HEK293 (cell line): ENCODE data around the gene B3GAT1.

ENCODE experiments used
- CTCF ChIA-PET: fragments of 350-600 bp; formaldehyde crosslinking; extraction: SDS; loops from one replicate; lab custom pipeline; 2021; ENCODE audit warnings: antibody characterized with exemption; lab: Yijun Ruan, JAX
- POLR2A ChIA-PET: fragments of 300-600 bp; formaldehyde crosslinking; extraction: SDS; loops from one replicate; lab custom pipeline; 2020; ENCODE audit warnings: antibody characterized with exemption, inconsistent platforms; lab: Yijun Ruan, JAX
- H3K27ac ChIP-seq: fragments of 200-500 bp; sonication (Bioruptor generic); 2 replicates; pipeline ENCODE4 v1.5.1; 2014; ENCODE audit warnings: low read depth, low read length, control low read depth, inconsistent platforms; ENCODE audit errors: extremely low read depth
- H3K36me3 ChIP-seq, 2 experiments: fragments of 200-500 bp in 1 of 2; sonication (Bioruptor generic) in 1 of 2; 1 replicate in 1 of 2; 2 replicates in 1 of 2; pipeline ENCODE4 v1.5.1; 2014 to 2017; ENCODE audit warnings: inconsistent platforms in 2 of 2, low read length in 2 of 2; ENCODE audit not compliant: control insufficient read depth in 2 of 2, insufficient read depth in 1 of 2
- H3K4me1 ChIP-seq: fragments of 200-500 bp; sonication (Bioruptor generic); 2 replicates; pipeline ENCODE4 v1.5.1; 2014; ENCODE audit warnings: mild to moderate bottlenecking, low read length, inconsistent platforms; ENCODE audit not compliant: control insufficient read depth, insufficient read depth
- H3K4me3 ChIP-seq: 2 replicates; pipeline ENCODE4 v1.5.1; 2011; ENCODE audit warnings: low read depth, mild to moderate bottlenecking, control low read depth, low read length, moderate library complexity
- H3K9me3 ChIP-seq: fragments of 200-500 bp; sonication (Bioruptor generic); 2 replicates; pipeline ENCODE4 v1.5.1; 2014; ENCODE audit warnings: low read depth, low read length, inconsistent platforms; ENCODE audit not compliant: control insufficient read depth, insufficient read depth
- GLIS1 ChIP-seq: fragments of 450-650 bp; formaldehyde crosslinking; IDR thresholded peaks from 2 replicates; pipeline ENCODE4 v1.5.1; 2016; ENCODE audit warnings: missing biosample characterization, missing genetic modification characterization
- GLIS2 ChIP-seq: fragments of 450-650 bp; formaldehyde crosslinking; IDR thresholded peaks from 2 replicates; pipeline ENCODE4 v1.5.1; 2016; ENCODE audit warnings: missing biosample characterization, missing genetic modification characterization
- KLF7 ChIP-seq: fragments of 450-650 bp; formaldehyde crosslinking; IDR thresholded peaks from 2 replicates; pipeline ENCODE4 v1.5.1; 2016; ENCODE audit warnings: missing biosample characterization, missing genetic modification characterization, borderline replicate concordance
- MEIS1 ChIP-seq: sonication (generic); formaldehyde crosslinking; IDR thresholded peaks from 2 replicates; pipeline ENCODE4 v1.8.1; 2022; ENCODE audit warnings: missing genetic modification reagents, mild to moderate bottlenecking, borderline replicate concordance
- OVOL3 ChIP-seq: fragments of 450-650 bp; formaldehyde crosslinking; IDR thresholded peaks from 2 replicates; pipeline ENCODE4 v1.5.1; 2016; ENCODE audit warnings: missing biosample characterization, missing genetic modification characterization
- SP3 ChIP-seq: fragments of 450-650 bp; formaldehyde crosslinking; IDR thresholded peaks from 2 replicates; pipeline ENCODE4 v1.5.1; 2016; ENCODE audit warnings: missing biosample characterization, missing genetic modification characterization
- ZBTB1 ChIP-seq: fragments of 450-650 bp; formaldehyde crosslinking; IDR thresholded peaks from 2 replicates; pipeline ENCODE4 v1.5.1; 2016; ENCODE audit warnings: missing biosample characterization, missing genetic modification characterization
- ZBTB20 ChIP-seq: fragments of 450-650 bp; formaldehyde crosslinking; IDR thresholded peaks from 2 replicates; pipeline ENCODE4 v1.5.1; 2016; ENCODE audit warnings: missing biosample characterization, missing genetic modification characterization
- ZBTB8A ChIP-seq: fragments of 450-650 bp; formaldehyde crosslinking; IDR thresholded peaks from 2 replicates; pipeline ENCODE4 v1.5.1; 2016; ENCODE audit warnings: missing biosample characterization, missing genetic modification characterization
- ZNF155 ChIP-seq: fragments of 450-650 bp; formaldehyde crosslinking; IDR thresholded peaks from 2 replicates; pipeline ENCODE4 v1.5.1; 2016; ENCODE audit warnings: missing biosample characterization, missing genetic modification characterization
- ZNF16 ChIP-seq: fragments of 450-650 bp; formaldehyde crosslinking; IDR thresholded peaks from 2 replicates; pipeline ENCODE4 v1.5.1; 2016; ENCODE audit warnings: low read depth, missing biosample characterization, missing genetic modification characterization
- ZNF175 ChIP-seq: fragments of 450-650 bp; formaldehyde crosslinking; IDR thresholded peaks from 2 replicates; pipeline ENCODE4 v1.5.1; 2016; ENCODE audit warnings: missing biosample characterization, missing genetic modification characterization
- ZNF184 ChIP-seq: fragments of 450-650 bp; IDR thresholded peaks from 2 replicates; pipeline ENCODE4 v1.5.1; 2018; ENCODE audit warnings: missing biosample characterization, mild to moderate bottlenecking, missing genetic modification characterization
- ZNF202 ChIP-seq: fragments of 450-650 bp; formaldehyde crosslinking; IDR thresholded peaks from 2 replicates; pipeline ENCODE4 v1.5.1; 2016; ENCODE audit warnings: missing biosample characterization, missing genetic modification characterization, borderline replicate concordance
- ZNF248 ChIP-seq: fragments of 450-650 bp; formaldehyde crosslinking; IDR thresholded peaks from 2 replicates; pipeline ENCODE4 v1.5.1; 2017; ENCODE audit warnings: missing biosample characterization, missing genetic modification characterization
- ZNF394 ChIP-seq: fragments of 450-650 bp; formaldehyde crosslinking; IDR thresholded peaks from 2 replicates; pipeline ENCODE4 v1.5.1; 2016; ENCODE audit warnings: missing biosample characterization, missing genetic modification characterization, mild to moderate bottlenecking, moderate library complexity, borderline replicate concordance
- ZNF423 ChIP-seq: fragments of 450-650 bp; formaldehyde crosslinking; IDR thresholded peaks from 2 replicates; pipeline ENCODE4 v1.5.1; 2016; ENCODE audit warnings: missing biosample characterization, missing genetic modification characterization
- ZNF600 ChIP-seq: fragments of 450-650 bp; formaldehyde crosslinking; IDR thresholded peaks from 2 replicates; pipeline ENCODE4 v1.5.1; 2016; ENCODE audit warnings: missing biosample characterization, missing genetic modification characterization
- ZNF843 ChIP-seq: fragments of 450-650 bp; formaldehyde crosslinking; IDR thresholded peaks from 2 replicates; pipeline ENCODE4 v1.5.1; 2016; ENCODE audit warnings: missing biosample characterization, missing genetic modification characterization
- TF ChIP-seq, protein P1 (sequence below): fragments of 450-650 bp; formaldehyde crosslinking; conservative IDR thresholded peaks from 2 replicates; pipeline ENCODE4 v1.5.1; 2016; ENCODE audit warnings: low read depth, missing biosample characterization, missing genetic modification characterization
- TF ChIP-seq, protein P2 (sequence below): fragments of 450-650 bp; formaldehyde crosslinking; IDR thresholded peaks from 2 replicates; pipeline ENCODE4 v1.5.1; 2016; ENCODE audit warnings: missing biosample characterization, missing genetic modification characterization
- TF ChIP-seq, protein P3 (sequence below): fragments of 450-650 bp; formaldehyde crosslinking; IDR thresholded peaks from 2 replicates; pipeline ENCODE4 v1.5.0; 2017; ENCODE audit warnings: missing biosample characterization, missing genetic modification characterization, borderline replicate concordance
- TF ChIP-seq, protein P4 (sequence below): fragments of 450-650 bp; formaldehyde crosslinking; optimal IDR thresholded peaks from 2 replicates; pipeline ENCODE3; 2016; ENCODE audit warnings: missing biosample characterization, mild to moderate bottlenecking, missing genetic modification characterization
- TF ChIP-seq, protein P5 (sequence below): fragments of 450-650 bp; formaldehyde crosslinking; IDR thresholded peaks from 2 replicates; pipeline ENCODE4 v1.5.1; 2016; ENCODE audit warnings: missing biosample characterization, missing genetic modification characterization

B3GAT1 gene, protein sequence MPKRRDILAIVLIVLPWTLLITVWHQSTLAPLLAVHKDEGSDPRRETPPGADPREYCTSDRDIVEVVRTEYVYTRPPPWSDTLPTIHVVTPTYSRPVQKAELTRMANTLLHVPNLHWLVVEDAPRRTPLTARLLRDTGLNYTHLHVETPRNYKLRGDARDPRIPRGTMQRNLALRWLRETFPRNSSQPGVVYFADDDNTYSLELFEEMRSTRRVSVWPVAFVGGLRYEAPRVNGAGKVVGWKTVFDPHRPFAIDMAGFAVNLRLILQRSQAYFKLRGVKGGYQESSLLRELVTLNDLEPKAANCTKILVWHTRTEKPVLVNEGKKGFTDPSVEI

DNA sequence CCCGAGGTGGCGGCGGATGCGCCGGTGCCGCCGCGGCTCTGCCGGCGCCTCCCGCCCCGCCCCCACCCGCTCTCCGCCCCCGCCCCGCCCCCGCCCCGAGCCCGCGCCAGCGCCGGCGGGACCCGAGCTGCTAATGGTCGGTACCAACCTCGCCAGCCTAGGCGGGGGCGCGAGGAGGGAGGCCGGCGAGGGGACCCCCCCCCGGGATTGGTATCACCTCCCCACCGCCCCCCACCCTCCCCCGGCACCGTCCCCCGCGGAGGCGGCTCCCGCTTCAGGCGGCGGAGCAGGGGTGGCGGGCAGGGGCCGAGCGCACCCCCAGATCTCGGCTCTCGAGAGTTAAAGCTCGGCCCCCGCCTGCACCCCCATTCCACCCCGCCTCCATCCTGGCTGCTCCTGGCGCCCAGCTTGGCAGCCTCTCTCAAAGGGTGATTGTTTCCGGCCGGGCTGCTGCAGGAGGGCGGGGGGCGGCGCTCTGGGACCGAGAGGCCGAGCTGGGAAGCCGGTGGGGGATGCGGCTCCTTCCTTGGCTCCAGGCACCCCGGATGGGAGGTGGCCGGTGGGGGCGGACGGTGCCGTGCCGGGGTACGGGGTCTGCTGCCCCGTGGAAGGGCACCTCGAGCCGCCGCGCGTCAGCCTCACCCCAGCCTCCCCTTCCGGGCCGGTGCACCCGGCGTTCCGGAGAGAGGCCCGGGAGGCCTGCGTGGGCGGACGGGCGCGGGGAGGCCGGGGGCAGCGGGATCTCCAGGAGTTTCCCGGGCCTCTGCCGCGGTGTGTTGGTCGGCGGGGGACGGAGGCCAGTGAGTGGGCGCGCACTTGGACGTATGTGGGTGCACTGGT lies at the start of gene B3GAT1:
Gene B3GAT1 (minus strand): TSS at position 40 of the 840 bp plus-strand sequence. CDS start 24,583 bp downstream, outside the sequence.
- no peaks in the 10 kb centered on the region for H3K36me3 ChIP-seq
- peaks cover 4% of the 10 kb centered on the region; the same call in 1 of the 2 replicates for H3K4me1 ChIP-seq
- no peak within 1 kb of the TSS for H3K27ac ChIP-seq
- POLR2A ChIA-PET, result interaction anchor here (0.6 to 1.6 kb wide), 2 partner anchors 136 to 442 kb away, joined by 3 to 5 read pairs; partner anchors contain the start of gene GLB1L3
- CTCF ChIA-PET, result no interaction called here
- no peaks in the 10 kb centered on the region for H3K9me3 ChIP-seq
- peak within 1 kb of the TSS; percentile 48 for H3K4me3 ChIP-seq
- TF ChIP-seq ZNF16 (tag by site-specific recombination), result no peak
- TF ChIP-seq, protein P1, sequence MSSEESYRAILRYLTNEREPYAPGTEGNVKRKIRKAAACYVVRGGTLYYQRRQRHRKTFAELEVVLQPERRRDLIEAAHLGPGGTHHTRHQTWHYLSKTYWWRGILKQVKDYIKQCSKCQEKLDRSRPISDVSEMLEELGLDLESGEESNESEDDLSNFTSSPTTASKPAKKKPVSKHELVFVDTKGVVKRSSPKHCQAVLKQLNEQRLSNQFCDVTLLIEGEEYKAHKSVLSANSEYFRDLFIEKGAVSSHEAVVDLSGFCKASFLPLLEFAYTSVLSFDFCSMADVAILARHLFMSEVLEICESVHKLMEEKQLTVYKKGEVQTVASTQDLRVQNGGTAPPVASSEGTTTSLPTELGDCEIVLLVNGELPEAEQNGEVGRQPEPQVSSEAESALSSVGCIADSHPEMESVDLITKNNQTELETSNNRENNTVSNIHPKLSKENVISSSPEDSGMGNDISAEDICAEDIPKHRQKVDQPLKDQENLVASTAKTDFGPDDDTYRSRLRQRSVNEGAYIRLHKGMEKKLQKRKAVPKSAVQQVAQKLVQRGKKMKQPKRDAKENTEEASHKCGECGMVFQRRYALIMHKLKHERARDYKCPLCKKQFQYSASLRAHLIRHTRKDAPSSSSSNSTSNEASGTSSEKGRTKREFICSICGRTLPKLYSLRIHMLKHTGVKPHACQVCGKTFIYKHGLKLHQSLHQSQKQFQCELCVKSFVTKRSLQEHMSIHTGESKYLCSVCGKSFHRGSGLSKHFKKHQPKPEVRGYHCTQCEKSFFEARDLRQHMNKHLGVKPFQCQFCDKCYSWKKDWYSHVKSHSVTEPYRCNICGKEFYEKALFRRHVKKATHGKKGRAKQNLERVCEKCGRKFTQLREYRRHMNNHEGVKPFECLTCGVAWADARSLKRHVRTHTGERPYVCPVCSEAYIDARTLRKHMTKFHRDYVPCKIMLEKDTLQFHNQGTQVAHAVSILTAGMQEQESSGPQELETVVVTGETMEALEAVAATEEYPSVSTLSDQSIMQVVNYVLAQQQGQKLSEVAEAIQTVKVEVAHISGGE (tag by site-specific recombination), result peak; percentile 61
- TF ChIP-seq ZBTB20 (tag by site-specific recombination), result peak; percentile 67
- TF ChIP-seq, protein P2, sequence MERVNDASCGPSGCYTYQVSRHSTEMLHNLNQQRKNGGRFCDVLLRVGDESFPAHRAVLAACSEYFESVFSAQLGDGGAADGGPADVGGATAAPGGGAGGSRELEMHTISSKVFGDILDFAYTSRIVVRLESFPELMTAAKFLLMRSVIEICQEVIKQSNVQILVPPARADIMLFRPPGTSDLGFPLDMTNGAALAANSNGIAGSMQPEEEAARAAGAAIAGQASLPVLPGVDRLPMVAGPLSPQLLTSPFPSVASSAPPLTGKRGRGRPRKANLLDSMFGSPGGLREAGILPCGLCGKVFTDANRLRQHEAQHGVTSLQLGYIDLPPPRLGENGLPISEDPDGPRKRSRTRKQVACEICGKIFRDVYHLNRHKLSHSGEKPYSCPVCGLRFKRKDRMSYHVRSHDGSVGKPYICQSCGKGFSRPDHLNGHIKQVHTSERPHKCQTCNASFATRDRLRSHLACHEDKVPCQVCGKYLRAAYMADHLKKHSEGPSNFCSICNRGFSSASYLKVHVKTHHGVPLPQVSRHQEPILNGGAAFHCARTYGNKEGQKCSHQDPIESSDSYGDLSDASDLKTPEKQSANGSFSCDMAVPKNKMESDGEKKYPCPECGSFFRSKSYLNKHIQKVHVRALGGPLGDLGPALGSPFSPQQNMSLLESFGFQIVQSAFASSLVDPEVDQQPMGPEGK (tag by site-specific recombination), result peak; percentile 51
- no peak for TF ChIP-seq ZNF202
- no peak for TF ChIP-seq OVOL3
- TF ChIP-seq KLF7 (tag by site-specific recombination), result no peak
- TF ChIP-seq, protein P3, sequence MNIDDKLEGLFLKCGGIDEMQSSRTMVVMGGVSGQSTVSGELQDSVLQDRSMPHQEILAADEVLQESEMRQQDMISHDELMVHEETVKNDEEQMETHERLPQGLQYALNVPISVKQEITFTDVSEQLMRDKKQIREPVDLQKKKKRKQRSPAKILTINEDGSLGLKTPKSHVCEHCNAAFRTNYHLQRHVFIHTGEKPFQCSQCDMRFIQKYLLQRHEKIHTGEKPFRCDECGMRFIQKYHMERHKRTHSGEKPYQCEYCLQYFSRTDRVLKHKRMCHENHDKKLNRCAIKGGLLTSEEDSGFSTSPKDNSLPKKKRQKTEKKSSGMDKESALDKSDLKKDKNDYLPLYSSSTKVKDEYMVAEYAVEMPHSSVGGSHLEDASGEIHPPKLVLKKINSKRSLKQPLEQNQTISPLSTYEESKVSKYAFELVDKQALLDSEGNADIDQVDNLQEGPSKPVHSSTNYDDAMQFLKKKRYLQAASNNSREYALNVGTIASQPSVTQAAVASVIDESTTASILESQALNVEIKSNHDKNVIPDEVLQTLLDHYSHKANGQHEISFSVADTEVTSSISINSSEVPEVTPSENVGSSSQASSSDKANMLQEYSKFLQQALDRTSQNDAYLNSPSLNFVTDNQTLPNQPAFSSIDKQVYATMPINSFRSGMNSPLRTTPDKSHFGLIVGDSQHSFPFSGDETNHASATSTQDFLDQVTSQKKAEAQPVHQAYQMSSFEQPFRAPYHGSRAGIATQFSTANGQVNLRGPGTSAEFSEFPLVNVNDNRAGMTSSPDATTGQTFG (tag by site-specific recombination), result no peak
- peak; percentile 59; the same call in 1 of the 2 replicates for TF ChIP-seq ZNF394 (tag by site-specific recombination)
- TF ChIP-seq GLIS2 (tag by site-specific recombination), result peak; percentile 75
- TF ChIP-seq ZNF843 (tag by site-specific recombination), result no peak
- peak; percentile 53; the same call in 1 of the 2 replicates for TF ChIP-seq SP3 (tag by site-specific recombination)
- TF ChIP-seq ZNF248, result no peak
- TF ChIP-seq ZBTB1, result no peak
- TF ChIP-seq ZNF155 (tag by site-specific recombination), result no peak
- TF ChIP-seq MEIS1 (CRISPR knock-in tag), result no peak
- no peak for TF ChIP-seq ZNF175
- no peak for TF ChIP-seq ZNF184 (tag by site-specific recombination)
- TF ChIP-seq, protein P4, sequence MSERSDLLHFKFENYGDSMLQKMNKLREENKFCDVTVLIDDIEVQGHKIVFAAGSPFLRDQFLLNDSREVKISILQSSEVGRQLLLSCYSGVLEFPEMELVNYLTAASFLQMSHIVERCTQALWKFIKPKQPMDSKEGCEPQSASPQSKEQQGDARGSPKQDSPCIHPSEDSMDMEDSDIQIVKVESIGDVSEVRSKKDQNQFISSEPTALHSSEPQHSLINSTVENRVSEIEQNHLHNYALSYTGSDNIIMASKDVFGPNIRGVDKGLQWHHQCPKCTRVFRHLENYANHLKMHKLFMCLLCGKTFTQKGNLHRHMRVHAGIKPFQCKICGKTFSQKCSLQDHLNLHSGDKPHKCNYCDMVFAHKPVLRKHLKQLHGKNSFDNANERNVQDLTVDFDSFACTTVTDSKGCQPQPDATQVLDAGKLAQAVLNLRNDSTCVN (tag by site-specific recombination), result peak; percentile 51
- peak; percentile 61; the same call in 1 of the 2 replicates for TF ChIP-seq GLIS1
- TF ChIP-seq ZBTB8A (tag by site-specific recombination), result peak; percentile 47
- peak; percentile 43; the same call in 1 of the 2 replicates for TF ChIP-seq ZNF600 (tag by site-specific recombination)
- TF ChIP-seq, protein P5, sequence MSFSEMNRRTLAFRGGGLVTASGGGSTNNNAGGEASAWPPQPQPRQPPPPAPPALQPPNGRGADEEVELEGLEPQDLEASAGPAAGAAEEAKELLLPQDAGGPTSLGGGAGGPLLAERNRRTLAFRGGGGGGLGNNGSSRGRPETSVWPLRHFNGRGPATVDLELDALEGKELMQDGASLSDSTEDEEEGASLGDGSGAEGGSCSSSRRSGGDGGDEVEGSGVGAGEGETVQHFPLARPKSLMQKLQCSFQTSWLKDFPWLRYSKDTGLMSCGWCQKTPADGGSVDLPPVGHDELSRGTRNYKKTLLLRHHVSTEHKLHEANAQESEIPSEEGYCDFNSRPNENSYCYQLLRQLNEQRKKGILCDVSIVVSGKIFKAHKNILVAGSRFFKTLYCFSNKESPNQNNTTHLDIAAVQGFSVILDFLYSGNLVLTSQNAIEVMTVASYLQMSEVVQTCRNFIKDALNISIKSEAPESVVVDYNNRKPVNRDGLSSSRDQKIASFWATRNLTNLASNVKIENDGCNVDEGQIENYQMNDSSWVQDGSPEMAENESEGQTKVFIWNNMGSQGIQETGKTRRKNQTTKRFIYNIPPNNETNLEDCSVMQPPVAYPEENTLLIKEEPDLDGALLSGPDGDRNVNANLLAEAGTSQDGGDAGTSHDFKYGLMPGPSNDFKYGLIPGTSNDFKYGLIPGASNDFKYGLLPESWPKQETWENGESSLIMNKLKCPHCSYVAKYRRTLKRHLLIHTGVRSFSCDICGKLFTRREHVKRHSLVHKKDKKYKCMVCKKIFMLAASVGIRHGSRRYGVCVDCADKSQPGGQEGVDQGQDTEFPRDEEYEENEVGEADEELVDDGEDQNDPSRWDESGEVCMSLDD (tag by site-specific recombination), result peak; percentile 42; the same call in 1 of the 2 replicates
- TF ChIP-seq ZNF423 (tag by site-specific recombination), result no peak
